DND-41 (cell line): ENCODE results near the gene NRL.

Experiments used
- CTCF ChIP-seq: IDR thresholded peaks from 2 replicates; pipeline ENCODE4 v1.5.1; 2012; ENCODE audit warnings: borderline replicate concordance, low read length, moderate library complexity, mild to moderate bottlenecking; ENCODE audit not compliant: poor library complexity, severe bottlenecking; ENCODE audit errors: extremely low read depth
- EZH2 ChIP-seq: IDR thresholded peaks from 3 replicates; pipeline ENCODE4 v1.6.1; 2012; ENCODE audit warnings: borderline replicate concordance, low read depth, mild to moderate bottlenecking, moderate library complexity, low read length, inconsistent platforms; ENCODE audit not compliant: severe bottlenecking

GRCh38 chr14:24122898-24123297, 8.1 kb upstream of the NRL start:
- TF ChIP-seq CTCF (no peak), EZH2 (no peak)
